Midbrain (tissue), 1 donor: Measurements from ENCODE around the gene PRAMEF5.
"Not testable (repeated sequence)": the region's sequence is repeated elsewhere in the genome, so short reads cannot be mapped to it uniquely, and the experiment has no call there.

Experiments used
- DNase-seq: peaks from one replicate; lab custom pipeline; 2025; lab: John Stamatoyannopoulos, UW

Gene PRAMEF5

DNA sequence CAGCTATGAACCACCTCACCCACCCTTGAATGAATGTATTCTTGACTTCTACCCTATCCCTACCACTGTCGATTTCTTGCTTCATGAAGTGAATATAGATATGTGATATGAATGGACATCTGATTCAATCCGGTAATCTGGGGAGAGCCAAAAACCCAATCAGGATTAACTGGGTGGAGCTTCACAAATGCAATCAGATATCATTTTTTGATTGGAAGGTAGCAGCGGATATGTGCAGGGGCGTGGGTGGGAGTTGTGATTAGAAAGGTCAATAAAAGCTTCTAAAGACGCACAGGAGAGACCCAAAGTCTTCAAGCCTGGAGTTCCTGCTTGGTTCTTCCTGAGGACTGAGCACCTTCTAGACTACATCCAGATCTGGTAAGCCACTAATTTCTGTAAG lies at the start of gene PRAMEF5:
Gene PRAMEF5 (plus strand): TSS at position 301 of the 400 bp plus-strand sequence. CDS start 5,071 bp downstream, outside the sequence.
- DNase-seq: not testable (repeated sequence)

DNA sequence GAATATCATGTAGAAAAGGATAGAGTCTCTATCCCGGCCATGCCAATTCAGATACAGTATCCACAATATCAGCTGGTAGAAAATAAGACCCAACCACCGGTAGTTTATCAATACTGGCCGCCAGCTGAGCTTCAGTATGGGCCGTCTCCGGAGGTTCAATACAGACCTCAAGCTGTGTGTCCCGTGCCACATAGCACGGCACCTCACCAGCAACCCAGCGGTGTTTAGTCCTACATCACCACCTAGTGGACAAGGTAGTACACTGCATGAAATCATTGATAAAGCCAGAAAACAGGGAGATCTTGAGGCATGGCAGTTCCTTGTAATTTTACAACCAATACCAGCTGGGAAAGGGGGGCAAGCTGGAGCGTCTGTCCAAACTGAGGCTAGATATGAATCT lies 45.3 kb upstream of the PRAMEF5 start:
- DNase-seq: not testable (repeated sequence)

DNA sequence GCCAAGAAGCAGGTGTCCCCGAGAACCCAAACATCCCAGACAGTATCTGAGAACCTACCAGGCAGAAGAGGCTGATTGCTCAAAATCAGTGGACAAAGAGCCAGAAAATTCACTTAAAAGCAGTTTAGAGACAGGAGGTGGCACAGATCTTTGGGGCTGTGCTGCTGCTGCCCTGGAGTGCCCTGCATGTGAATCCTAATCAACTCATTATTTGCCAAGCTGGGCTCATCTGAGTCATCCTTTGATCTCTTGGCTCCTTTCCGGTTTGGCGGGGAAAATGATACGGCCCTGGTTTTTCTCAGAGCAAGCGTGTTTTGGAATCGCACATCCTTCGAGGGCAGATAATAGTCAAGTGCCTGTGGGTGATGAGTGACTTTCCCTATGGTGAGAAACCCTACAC lies 37.4 kb upstream of the PRAMEF5 start:
- not testable (repeated sequence) for DNase-seq

DNA sequence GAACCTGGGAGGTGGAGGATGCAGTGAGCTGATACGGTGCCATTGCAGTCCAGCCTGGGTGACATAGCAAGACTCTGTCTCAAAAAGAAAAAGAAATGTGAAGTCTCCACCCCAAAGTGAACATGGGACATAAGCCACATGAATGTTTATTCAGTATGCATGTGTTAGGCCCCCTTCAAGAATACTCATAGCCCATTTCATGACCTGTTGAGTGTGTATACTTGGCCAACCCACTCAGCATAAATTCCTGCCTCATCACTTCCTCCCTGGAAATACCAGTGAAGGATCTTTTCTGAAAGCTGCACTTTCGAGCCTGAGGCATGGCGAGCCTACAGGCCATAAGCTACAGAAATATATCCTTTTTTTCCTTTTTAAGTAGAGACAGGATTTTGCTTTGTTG lies 34.8 kb upstream of the PRAMEF5 start:
- DNase-seq: not testable (repeated sequence)

DNA sequence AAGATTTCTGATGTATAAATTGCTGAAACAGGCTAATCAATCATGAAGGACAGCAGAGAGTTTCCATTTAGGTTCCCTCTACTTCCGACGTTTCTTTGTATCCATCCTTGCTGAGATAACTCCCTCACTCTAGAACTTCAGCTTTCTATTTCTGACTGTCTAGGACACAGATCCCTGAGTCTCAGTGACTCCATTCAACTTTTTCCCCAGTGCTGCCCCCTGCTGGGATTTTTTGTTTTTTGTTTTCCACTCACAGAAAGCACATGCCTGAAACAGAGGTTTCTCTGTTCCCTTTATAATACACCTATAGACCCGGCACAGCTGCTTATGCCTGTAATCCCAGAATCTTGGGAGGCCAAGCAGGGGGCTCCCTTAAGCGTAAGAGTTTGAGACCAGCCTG lies 31.2 kb upstream of the PRAMEF5 start:
- DNase-seq: not testable (repeated sequence)

DNA sequence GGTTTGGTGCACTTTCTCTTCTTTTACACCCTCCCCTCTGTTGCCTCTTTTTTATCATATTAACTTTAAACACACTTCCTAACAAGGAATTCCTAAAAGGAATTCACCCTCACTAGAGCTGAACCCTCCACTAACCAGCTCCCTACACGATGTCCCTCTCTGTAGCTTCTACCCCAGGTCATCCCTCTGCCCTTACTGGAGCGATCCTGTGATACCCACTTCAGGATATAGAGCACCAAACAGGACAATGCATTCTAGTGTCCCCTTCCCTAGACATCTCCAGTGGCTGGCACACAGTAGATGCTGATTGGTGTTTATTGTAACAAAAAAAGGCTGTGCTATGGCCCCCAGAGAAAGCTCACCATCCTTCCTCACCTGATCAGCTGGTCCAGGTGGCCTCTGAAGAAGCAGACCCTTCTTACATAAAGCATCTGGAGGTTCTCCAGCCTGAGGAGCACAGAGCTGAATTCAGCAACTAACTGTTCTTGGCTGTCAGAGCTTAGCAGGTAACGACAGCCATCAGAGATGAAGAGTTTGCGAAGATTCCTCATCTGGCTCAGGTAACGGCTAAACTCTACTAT lies 29.4 kb upstream of the PRAMEF5 start:
- DNase-seq: no peak

DNA sequence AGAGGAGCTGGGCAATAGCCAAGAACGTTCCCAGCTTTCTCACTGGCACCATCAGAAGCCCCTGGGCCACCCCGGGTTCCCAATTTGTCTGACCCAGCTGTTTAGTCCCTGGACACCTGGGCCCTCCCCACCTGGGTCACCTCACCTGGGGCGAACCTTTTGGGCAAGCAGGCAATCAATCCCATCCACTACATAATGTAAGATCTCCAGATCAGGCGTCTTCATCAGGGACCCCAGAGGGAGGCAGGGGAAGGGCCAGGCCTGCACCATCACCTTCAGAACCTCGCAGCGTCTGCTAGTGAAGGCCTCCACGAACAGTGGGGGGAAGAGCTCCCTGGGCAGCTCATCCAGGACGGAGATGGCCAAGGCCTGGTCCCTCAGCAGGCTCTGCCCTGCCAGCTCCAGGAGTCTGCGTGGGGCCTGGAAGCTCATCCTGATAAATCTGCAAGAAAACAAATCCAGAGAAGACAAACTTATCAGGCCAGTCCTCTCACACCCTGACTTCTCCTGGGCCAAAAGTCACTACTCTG lies 28.3 kb upstream of the PRAMEF5 start, which contains the start of gene PRAMEF18:
Gene PRAMEF18 (minus strand): TSS at position 480 of the 530 bp plus-strand sequence. CDS start 48 bp downstream, at position 432.
- DNase-seq: not testable (repeated sequence)

DNA sequence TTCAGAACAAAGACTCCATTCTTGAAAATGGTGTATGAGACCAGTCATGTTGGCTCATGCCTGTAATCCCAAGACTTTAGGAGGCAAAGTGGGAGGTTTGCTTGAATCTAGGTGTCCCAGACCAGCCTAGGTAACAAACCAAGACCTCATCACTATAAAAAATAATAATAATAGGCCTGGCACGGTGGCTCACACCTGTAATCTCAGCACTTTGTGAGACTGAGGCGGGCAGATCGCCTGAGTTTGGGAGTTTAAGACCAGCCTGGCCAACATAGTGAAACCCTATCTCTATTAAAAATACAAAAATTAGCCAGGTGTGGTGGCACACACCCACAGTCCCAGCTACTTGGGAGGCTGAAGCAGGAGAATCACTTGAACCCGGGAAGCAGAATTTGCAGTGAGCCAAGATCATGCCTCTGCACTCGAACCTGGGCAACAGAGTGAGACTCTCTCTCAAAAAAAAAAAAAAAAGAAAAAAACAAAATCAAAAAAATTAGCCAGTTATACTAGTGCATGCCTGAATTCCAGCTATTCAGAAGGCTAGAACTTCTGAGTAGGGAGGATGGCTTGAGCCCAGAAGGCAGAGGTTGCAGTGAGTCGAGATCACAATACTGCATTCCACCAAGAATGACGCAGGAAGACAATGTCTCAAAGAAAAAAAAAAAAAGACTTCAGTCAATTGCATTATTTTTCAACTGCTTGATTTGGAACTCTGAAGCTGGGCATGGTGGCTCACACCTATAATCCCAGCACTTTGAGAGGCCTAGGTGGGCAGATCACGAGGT lies 26.5 kb upstream of the PRAMEF5 start:
- DNase-seq: not testable (repeated sequence)

DNA sequence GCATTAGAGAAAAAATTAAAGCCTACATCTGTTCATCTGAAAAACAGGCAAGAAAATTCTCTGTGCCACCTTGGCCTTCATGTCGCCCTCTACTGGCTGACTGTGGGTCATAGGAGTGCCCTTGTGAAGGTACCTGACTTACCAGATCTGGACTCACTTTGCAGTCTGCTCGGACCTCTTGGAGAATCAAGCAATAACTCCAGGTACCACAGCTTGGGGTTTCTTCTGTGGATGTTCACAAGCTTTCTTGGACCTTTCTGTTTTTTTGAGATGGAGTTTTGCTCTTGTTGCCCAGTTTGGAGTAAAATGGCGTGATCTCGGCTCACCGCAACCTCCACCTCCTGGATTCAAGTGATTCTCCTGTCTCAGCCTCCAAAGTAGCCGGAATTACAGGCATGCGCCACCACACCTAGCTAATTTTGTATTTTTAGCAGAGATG lies 25.6 kb upstream of the PRAMEF5 start:
- DNase-seq: no peak

DNA sequence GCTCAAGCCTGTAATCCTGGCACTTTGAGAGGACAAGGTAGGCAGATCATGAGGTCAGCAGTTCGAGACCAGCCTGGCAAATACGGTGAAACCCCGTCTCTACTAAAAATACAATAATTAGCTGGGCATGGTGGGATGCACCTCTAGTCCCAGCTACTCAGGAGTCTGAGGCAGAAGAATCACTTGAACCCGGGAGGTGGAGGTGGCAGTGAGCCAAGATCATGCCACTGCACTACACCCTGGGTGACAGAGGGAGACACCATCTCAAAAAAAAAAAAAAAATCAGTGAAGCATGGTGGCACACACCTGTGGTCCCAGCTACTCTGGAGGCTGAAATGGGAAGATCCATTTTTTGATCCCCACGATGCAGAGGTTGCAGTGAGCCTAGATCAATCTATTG lies 23.9 kb upstream of the PRAMEF5 start:
- DNase-seq: not testable (repeated sequence)

DNA sequence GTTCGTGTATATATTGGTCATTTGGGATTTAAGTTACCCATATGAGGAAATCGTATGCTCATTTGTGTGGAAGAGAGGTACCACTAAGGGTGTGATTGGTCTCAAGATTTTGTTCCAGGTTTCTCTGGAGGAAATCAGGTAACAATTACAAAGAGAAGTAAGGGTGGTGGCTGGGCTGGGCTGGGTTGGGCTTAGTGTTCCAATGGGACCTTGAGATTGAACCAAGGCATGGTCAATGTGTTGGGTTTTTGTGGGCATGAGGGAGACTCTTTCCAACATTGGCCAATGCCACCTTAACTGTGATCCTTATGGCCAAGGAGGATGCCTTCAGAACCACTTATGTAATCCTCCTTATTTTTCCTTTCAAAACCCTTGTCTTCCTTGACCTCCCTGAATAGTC lies 23.4 kb upstream of the PRAMEF5 start:
- DNase-seq: not testable (repeated sequence)

DNA sequence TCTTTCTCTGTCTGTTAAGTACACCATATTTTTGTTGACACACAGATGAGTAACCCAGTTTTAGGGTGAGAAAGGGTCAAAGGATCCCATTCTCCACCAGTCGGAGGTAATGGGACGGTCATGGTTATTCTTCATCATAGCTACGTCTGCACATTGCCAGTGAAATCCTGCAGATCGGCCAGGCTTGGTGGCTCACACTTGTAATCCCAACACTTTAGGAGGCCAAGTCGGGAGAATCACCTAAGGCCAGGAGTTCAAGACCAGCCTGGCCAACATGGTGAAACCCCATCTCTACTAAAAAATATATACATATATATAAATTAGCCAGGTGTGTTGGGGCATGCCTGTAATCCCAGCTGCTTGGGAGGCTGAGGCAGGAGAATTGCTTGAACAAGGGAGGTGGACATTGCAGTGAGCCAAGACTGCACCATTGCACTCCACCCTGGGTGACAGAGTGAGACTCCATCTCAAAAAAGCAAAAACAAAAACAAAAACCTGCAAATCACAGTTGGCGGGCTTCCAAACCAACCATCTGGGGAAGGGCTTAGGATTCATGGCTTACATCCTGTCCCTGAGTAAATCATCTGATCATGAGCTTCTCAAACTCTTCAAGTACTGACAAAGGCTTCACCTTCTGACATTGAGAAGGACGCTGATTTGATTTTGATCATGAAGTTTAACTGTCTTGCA lies 22.8 kb upstream of the PRAMEF5 start:
- not testable (repeated sequence) for DNase-seq

DNA sequence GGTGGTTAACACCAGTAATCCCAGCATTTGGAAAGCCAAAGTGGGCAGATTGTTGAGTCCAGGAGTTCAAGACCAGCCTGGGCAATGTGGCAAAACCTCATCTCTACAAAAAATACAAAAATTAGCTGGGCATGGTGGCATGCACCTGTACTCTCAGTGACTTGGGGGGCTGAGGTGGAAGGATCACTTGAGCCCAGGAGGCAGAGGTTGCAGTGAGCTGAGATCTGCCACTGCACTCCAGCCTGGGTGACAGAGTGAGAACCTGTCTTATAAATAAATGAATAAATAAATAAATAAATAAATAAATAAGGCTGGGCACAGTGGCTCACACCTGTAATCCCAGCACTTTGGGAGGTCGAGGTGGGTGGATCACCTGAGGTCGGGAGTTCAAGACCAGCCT lies 21.9 kb upstream of the PRAMEF5 start:
- DNase-seq: not testable (repeated sequence)

DNA sequence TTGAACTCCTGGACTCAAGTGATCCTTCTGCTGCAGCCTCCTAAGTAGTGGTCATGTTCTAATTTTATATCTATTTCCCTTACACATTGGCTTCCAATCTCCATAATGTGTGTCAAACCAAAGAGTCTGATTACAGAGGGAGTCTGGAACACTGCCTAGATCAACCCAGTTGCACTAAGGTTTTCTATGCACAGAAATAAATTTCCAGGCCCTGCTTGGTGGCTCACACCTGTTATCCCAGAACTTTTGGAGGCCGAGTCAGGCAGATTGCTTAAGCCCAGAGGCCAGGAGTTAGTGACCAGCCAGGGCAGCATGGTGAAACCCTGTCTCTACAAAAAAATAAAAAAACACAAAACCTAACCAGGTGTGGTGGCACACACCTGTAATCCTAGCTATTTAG lies 19.9 kb upstream of the PRAMEF5 start:
- DNase-seq: not testable (repeated sequence)

DNA sequence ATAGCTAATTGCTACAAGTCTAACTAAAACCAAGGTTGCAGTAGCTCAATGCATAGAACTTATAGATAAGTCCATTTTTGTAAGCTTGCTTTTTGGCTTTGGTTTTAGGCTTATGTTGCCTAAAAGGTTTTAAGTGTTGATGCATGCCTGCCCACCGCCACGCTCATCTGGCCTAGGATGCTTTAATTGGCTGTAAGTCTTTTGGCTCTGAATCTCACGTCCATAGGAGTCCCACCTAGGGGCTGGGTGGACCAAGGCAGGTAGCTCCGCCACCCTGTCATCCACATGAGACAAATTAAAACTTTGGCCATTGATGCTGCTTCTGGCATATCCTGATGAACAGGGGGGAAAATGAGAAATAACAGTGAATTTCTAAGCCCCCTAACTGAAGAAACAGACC lies 16.4 kb upstream of the PRAMEF5 start:
- not testable (repeated sequence) for DNase-seq

DNA sequence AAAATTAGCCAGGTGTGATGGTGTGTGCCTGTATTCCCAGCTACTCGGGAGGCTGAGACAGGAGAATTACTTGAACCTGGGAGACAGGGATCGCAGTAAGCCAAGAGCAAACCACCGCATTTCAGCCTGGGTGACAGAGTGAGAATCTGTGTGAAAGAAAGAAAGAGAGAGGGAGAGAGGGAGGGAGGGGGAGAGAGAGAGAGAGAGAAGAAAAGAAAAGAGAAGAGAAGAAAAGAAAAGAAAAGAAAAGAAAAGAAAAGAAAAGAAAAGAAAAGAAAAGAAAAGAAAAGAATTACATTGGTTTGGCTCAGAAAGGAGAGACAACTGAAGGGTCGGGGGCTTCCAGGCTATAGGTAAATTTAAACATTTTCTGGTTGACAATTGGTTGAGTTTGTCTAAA lies 14.4 kb upstream of the PRAMEF5 start:
- DNase-seq: not testable (repeated sequence)

DNA sequence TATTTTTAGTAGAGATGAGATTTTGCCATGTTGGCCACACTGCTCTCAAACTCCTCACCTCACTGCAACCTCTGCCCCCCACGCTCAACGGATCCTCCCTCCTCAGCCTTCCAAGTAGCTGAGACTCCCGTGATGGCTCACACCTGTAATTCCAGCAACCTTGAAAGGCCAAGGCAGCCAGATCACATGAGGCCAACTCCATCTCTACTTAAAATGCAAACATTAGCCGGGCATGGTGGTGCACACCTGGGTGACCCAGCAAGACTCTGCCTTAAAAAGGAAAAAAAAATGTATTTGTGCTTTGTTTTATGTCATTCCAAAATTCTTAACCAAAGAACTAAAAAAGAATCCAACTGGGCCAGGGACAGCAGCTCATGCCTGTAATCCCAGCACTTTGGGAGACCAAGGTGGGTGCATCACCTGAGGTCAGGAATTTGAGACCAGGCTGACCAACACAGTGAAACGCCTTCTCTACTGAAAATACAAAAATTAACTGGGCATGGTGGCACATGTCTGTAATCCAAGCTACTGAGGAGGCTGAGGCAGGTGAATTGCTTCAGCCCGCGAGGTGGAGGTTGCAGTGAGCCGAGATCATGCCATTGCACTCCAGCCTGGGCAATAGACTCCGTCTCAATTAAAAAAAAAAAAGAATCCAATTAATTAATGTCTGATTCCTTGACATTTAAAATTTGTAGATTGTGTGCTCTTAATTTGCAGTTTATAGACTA lies 10.3 kb upstream of the PRAMEF5 start:
- not testable (repeated sequence) for DNase-seq

DNA sequence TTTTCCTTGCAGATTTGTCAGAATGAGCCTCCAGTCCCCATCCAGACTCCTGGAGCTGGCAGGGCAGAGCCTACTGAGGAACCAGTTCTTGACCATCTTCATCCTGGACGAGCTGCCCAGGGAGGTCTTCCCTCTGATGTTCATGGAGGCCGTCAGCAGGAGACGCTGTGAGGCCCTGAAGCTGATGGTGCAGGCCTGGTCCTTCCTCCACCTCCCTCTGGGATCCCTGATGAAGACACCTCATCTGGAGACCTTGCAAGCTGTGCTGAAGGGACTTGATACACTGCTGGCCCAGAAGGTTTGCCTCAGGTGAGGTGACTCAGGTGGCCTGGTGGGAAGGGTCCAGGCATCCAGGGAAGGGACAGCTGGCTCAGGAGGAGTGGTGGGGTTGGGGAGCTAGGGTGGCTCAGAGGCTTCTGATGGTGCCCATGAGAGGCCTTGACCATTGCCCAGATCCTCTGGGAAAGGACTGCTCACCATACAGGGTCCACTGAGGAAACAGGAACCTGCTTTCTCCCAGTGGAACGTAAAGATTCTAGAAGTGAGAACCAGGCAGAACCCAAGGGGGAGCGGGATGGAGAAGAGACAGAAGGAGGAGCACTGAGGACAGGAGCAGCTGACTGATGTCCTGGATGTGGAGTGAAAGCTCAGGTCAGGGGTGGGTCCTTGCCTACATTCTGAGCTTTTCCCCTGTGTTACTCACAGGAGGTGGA lies 8.0 kb upstream of the PRAMEF5 start:
- not testable (repeated sequence) for DNase-seq

DNA sequence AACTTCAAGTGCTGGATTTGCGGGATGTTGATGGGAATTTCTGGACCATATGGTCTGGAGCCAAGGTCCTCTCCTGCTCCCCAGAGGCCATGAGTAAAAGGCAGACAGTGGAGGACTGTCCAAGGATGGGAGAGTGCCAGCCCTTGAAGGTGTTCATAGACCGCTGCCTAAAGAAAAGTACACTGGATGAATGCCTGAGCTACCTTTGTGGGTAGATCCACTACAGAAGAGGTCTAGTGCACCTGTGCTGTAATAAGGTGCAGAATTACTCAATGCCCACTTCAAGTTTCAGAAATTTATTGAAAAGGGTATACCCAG lies 7.5 kb upstream of the PRAMEF5 start:
- not testable (repeated sequence) for DNase-seq

DNA sequence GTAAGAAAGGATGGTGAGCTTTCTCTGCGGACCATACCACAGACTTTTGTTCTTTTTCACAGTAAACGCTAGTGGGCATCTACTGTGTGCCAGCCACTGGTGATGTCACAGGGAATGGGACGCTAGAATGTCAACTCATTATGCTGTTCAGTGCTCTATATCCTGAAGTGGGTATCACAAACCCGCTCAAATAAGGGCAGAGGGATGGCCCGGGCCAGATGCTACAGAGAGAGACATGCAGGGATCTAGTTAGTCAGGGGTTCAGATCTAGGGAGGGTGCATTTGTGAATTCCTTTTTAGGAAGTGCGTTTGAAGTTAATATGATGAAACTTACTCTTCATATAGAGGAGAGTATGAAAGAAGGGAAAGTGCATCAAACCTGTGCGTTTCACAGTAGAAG lies 6.9 kb upstream of the PRAMEF5 start:
- not testable (repeated sequence) for DNase-seq

DNA sequence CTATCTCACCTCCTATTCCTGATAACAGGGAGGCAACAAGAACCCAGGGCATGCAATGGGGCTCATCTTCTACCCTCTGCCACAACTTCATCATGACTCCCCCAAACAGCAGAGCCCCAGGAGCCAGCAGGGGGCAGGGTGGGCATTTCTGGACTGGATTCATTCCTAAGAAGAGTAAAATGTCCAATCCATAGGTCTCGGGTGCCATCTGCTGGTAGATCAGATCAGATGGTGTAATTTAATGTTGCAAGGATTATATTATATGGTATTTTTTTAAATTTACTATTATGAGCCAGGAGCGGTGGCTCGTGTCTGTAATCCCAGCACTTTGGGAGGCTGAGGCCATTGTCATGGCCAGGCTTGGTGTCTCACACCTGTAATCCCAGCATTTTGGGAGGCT lies 11.1 kb downstream of the PRAMEF5 start:
- DNase-seq: not testable (repeated sequence)
